ENCODE data around the gene SLC5A10. TPM values are rescaled to one million over a fixed set of nuclear protein-coding genes. Genes with fewer than 3 reads are reported as not detected.
"Not testable (repeated sequence)": the region's sequence is repeated elsewhere in the genome, so short reads cannot be mapped to it uniquely, and the experiment has no call there.

SLC5A10 gene
- 0.39 TPM for polyA plus RNA-seq (2012; ENCODE audit: insufficient read depth, insufficient read length)

DNA sequence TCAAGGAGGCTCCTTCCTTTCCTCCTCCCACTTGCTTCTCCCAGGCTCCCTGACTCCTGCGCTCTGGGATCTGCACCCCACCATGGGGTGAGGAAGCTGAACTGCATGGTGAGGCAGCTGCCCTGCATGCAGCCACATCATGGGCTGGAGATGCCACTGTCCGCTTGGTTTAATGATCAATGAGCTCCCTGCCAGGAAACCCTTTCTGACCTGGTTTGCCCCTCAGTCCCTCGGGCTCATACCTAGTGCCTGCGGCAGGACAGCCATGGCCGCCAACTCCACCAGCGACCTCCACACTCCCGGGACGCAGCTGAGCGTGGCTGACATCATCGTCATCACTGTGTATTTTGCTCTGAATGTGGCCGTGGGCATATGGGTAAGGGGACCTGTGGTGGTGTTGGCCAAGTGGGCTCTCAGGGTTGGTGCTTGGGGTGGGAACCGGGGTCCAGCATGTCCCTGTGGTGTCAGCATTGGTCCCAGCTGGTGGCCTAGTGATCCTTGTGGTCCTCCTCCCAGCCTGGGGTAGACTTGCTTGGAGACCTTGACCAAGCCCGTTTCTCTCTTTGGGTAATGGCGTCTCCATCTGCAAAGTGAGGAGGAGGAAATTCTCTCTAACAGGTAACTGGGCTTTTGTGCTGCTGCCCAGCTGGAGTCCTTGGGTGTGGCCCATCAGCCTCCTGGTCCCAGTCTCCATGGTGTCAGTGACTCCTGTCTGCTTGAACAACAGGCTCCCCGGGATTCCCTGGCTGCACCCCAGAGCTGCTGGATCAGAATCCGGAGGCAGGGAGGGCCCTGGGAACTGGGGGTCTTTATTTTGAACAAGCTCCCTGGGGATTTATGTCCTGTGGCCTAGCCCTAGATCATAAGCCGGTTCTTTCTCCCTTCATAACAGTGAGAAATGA, at the start of gene SLC5A10:
SLC5A10 (plus strand) TSS at position 225 of the 902 bp plus-strand sequence; CDS start at position 266, 41 bp downstream.
- no peak within 1 kb of the TSS for H3K4me3 ChIP-seq (ENCODE audit: low read length)
- DNase-seq (ENCODE audit: low read depth, low spot score): no peak

DNA sequence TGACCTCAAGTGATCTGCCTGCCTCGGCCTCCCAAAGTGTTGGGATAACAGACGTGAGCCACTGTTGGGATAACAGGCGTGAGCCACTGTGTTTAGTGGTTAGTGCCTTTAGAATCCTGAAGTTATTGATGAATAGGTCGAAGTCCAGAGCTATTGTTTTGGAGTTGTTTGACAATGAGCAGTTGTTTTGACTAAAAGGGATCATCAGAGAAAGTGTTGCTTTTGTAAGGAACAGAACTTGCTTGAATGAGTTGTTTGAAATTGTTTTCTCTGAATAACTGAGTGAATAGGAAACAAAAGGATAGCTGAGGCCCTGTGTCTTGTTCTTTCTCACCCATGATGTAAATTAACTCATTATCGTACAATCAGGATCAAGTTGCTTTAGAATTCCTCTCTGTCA, 47.5 kb upstream of the SLC5A10 start:
- DNase-seq (ENCODE audit: low read depth, low spot score): no peak
- no peak overlapping the region for H3K4me3 ChIP-seq (ENCODE audit: low read length)

DNA sequence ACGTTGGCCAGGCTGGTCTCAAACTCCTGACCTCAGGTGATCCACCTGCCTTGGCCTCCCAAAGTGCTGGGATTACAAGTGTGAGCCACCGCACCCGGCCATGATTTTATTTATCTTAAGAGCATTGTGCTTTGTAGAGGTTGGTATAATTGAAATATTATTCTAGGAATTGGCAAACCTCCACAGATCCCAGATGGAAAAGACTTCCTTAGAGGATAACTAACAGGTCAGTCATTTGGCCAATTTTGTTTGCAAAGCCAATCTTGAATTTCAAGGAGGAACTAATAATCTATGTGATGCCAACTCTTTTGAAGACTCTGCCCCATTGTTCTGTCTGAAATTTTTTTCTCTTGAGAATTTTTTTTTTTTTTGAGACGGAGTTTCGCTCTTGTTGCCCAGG, 46.7 kb upstream of the SLC5A10 start:
- DNase-seq (ENCODE audit: low read depth, low spot score): no peak
- no peak overlapping the region for H3K4me3 ChIP-seq (ENCODE audit: low read length)

DNA sequence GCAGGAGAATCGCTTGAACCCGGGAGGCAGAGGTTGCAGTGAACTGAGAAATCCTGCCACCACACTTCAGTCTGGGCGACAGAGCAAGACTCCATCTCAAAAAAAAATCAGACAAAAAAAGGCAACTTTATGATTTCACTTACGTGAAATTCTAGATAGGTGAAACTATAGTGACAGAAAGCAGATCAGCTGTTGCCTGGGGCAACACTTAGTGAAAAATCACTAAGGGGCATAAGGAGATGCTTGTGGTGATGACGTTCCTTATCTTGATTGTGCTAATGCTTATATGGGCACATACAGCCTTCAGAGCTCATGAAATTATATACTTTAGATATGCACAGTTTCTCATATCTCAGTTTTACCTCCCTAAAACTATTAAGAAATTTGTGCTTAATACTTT, 41.6 kb upstream of the SLC5A10 start:
- H3K4me3 ChIP-seq (ENCODE audit: low read length): no peak overlapping the region
- no peak for DNase-seq (ENCODE audit: low read depth, low spot score)

DNA sequence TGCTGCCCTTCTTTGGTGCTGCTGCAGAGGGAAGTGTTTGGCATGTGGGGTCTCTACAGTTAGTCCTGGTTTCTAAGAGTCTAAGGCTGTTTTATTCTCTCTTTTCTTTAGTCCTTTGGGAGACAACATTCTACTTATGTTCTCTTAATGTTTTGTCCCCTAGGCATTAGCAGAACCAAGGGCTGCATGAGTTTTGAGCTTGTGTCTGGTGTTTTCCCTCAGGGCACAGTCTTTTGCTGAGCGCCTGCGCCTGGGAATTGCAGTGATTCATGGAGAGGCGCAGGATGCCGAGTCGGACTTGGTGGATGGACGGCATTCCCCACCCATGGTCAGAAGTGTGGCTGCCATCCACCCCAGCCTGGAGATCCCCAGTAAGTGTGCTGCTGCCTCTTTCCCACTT, 41.1 kb upstream of the SLC5A10 start:
- no peak for DNase-seq (ENCODE audit: low read depth, low spot score)
- no peak overlapping the region for H3K4me3 ChIP-seq (ENCODE audit: low read length)

DNA sequence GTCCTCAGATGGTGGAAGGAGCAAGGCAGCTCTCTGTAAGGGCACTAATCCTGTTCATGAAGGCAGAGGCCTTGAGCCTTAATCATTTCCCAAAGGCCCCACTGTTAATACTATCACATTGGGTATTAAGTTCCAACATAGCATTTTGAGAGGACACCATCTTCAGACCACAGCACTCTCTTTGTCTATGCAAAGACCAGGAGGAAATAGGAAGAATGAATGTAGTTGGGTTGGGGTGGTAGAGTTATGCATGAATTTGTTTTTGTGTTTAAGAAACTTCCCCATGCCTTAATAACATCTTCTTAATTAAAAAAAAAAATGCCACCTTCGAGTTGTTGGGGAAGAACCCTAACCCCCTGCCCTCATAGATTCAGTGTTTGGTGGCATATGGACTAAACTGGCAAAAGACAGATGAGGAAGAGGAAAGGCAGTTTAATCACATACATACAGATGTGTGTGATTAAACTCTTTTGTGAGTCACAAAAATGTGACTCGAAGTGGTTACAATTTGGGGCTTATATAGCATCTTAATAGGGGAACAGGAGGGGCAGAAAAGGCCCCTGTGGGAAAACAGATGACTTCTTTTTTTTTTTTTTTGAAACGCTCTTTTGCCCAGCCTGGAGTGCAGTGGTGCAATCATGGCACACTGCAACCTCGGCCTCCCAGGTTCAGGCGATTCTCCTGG, 35.0 kb upstream of the SLC5A10 start:
- no peak for DNase-seq (ENCODE audit: low read depth, low spot score)
- H3K4me3 ChIP-seq (ENCODE audit: low read length): no peak overlapping the region

DNA sequence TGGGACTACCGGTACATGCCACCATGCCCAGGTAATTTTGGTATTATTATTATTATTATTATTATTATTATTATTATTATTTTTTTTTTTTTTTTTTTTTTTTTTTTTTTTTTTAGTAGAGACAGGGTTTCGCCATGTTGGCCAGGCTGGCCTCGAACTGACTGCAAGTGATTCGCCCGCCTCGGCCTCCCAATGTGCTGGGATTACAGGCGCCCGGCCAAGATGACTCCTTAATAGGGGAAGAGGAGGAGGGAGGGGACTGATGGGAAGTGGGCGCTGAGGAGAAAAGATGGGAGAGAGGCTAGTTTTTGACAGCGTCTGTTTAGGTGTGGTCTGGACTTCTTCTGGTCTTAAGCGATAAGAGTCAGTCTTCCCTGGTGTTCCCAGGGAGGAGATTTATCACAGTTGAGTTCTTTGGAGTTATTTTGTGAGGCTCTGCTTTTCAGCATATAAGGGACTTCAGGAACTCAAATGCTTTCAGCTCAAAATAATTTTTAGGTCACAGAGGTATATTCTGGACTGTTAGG, 34.4 kb upstream of the SLC5A10 start:
- no peak overlapping the region for H3K4me3 ChIP-seq (ENCODE audit: low read length)
- no peak for DNase-seq (ENCODE audit: low read depth, low spot score)

DNA sequence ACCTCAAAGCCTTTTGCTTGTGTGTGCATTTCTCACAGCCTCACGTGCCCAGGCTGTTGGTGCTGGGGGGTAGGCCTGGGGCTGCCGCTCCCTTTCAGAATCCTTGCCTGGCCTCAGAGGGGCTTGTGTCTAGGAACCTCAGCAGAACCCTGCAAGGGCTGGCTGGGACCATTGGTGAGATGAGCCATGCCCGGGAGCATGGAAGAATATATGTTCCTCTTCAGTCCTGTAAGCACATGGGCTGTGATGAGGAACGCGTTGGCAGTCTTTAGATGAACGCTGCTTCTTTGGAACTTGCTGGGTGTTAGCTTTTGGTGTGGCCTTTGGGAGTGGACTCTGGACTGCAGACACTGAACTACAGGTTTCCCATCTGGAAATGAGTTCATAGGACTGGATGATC, 32.0 kb upstream of the SLC5A10 start:
- no peak for DNase-seq (ENCODE audit: low read depth, low spot score)
- H3K4me3 ChIP-seq (ENCODE audit: low read length): no peak overlapping the region

DNA sequence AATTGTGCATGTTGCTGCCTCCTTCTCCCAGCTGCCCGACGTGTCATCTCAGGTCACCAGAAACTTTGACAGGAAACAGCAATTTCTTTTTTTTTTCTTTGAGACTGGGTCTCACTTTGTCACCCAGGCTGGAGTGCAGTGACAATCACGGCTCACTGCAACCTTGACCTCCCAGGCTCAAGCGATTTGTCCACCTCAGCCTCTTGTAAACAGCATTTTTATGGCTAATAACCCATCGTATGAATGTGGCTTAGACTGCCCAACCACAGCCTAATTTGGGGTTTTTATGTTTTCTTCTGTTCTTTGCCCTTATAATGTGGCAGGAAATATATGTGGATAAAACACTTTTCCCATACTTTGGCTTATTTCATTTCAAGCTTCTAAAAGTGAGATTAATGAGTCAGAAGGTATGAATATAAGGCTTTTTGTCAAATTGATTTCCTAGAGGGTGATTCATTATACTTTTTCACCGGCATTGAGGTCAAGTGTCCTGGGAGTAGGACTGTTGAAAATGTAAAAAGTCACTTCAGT, 31.0 kb upstream of the SLC5A10 start:
- no peak for DNase-seq (ENCODE audit: low read depth, low spot score)
- no peak overlapping the region for H3K4me3 ChIP-seq (ENCODE audit: low read length)

DNA sequence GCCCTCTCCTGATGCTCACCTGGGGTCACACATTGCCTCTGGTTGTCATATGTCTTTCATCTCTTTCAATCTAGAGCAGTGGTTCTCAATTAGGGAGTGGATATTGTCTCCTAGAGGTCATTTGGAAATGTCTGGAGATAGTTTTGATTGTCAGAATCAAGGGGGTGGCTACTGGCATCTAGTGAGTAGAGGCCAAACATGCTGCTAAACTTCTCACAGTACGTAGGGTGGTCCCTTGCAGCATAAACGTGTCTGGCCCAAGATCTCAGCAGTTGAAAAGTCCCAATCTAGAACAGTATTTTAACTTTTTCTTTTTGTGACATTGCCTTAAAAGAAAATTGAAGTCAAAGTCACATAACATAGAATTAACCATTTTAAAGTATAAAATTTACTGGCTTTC, 30.5 kb upstream of the SLC5A10 start:
- H3K4me3 ChIP-seq (ENCODE audit: low read length): no peak overlapping the region
- no peak for DNase-seq (ENCODE audit: low read depth, low spot score)

DNA sequence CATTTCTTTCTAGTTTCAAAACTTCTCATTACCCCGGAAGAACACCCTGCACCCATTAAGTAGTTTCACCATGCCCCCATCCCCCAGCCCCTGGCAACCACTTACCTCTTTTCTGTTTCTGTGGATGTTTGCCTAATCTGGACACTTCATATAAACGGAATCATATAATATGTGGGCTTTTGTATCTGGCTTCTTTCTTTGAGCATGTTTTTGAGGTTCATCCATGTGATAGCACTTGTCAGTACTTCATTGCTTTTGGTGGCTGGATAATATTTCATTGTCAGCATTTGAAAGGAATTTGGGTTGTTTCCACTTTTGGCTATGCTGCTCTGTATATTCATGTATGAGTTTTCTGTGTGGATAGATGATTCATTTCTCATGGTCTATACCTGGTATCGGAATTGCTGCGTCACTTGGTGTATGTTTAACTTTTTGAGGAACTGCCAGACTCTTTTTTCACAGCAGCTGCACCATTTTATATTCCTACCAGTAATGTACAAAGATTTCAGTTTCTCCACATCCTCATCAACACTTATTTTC, 30.0 kb upstream of the SLC5A10 start:
- H3K4me3 ChIP-seq (ENCODE audit: low read length): no peak overlapping the region

DNA sequence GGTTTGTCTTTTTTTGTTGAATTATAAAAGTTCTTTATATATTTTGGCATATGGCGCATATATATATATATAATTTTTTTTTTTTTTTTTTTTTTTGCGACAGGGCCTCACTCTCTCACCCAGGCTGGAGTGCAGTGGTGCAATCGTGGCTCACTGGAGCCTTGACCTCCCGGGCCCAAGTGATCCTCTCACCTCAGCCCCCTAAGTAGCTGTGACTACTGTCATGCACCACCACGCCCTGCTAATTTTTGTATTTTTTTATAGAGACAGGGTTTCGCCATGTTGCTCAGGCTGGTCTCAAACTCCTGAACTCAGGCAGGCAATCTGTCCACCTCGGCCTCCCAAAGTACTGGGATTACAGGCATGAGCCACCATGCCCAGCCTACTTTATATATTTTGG, 29.4 kb upstream of the SLC5A10 start:
- H3K4me3 ChIP-seq (ENCODE audit: low read length); DNase-seq (ENCODE audit: low read depth, low spot score): not testable (repeated sequence)

More for the DNA sequence above, 30.0 kb upstream of the SLC5A10 start:
- DNase-seq (ENCODE audit: low read depth, low spot score): no peak

DNA sequence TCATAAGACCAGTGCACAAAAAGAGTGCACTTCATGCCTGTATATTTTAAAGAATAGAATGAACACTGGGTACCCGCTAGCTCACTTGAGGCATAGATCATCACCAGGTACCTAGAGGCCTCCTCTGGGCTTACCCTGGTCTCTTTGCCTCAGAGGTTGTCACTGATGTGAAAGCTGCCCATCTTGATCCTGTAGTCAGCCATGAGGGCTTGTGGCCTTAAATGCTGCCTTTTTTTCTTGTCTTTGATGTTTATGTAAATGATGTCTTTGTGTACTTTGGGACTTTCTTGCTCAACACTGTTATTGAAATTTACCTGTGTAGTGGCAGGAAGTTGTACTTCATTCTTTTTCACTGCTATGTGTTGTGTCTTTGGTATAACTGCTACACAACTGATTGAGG, 26.8 kb upstream of the SLC5A10 start:
- H3K4me3 ChIP-seq (ENCODE audit: low read length): no peak overlapping the region
- peak; percentile 17 for DNase-seq (ENCODE audit: low read depth, low spot score)

DNA sequence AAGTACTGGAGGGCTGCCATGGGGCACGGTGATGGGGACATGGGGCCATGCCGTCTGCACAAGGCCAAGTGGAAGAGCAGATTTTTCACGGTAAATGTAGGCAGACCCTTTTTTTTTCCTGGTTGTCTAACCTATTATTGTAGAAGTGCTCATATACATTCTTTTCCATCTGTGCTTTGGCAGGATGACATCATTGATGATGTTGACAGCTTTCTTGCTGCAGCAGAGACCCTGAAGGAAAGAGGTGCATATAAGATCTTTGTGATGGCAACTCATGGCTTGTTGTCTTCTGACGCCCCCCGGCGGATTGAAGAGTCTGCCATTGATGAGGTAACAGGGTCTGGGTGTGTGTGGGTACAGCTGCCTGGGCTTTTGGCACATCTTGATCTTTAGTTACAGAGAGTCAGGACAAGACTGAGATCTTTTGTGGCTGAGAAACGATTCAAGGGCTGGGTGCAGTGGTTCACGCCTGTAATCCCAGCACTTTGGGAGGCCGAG, 23.3 kb upstream of the SLC5A10 start:
- H3K4me3 ChIP-seq (ENCODE audit: low read length): no peak overlapping the region
- peak; percentile 29 for DNase-seq (ENCODE audit: low read depth, low spot score)

DNA sequence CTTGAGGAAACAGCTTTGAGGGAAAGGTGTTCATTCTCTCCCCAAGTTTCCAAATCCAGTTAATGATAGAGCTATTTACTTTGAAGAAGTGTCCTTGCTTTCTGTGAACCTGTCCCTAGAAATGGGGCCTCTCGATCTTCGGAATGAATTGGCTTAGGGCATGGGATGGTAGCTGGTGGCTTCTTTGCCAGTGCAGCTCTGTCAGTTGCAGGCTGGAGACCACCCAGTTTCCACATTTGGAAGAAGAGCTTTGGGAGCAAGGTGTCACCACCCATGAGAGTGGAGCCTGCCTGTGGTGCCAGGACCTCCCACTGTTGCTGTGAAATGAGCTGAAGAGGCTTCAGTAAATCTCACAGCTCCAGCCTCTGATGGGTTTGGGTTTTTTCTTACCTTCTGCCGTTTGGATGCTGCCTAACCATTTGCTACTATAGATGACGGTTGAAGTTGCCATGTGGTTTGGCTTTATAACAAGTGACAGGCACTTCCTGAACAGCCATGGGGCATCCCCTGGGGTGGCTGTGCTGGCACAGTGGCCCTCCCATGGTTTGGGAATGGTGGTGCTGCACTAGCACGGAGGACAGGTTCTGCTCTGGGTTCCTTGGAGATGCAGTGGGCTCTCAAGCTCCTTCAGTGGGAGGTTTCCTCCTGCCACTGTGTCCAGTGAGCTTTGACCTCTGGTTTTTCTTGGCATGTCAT, 19.5 kb upstream of the SLC5A10 start:
- no peak for DNase-seq (ENCODE audit: low read depth, low spot score)
- H3K4me3 ChIP-seq (ENCODE audit: low read length): no peak overlapping the region

DNA sequence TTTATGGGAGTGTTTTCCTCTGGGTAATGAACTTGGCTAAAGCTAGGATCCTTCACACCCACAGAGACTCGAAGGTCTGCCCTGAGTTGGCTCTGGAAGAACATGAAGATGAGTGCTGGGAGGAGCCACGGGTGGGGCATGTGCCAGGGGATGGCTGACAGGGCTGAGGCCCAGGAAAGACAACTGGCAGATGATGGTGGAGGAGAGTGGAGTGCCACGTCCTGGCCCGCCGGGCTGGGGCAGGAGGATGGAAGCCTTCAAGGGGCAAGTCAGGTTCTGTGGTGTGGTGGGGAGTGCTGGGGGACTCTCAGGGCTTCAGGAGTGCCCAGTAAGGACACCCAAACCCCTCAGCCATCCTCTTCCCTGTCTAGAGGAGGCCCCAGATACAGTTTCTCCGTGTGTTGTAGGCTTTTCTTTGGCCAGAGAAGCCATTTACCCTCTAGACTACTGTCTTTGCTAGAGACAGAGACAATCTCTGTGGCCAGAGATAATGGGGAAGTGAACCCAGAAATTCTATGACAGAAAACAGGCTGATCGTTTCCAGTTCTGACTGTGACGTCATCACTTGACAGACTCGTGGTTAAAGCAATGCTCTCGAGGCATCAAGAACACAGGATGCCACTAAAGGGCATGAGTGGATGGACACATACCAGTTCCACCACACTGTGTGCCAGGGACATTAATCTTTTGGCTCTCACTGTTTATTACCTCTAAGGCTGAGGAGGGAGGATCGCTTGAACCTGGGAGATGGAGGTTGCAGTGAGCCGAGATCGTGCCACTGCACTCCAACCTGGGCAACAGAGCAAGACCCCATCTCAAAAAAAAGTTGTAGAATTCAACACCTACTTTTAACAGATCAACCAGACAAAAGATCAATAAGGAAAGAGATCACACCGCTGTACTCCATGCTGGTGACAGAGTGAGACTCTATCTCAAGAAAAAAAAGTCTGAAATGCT, 18.6 kb upstream of the SLC5A10 start:
- no peak overlapping the region for H3K4me3 ChIP-seq (ENCODE audit: low read length)
- no peak for DNase-seq (ENCODE audit: low read depth, low spot score)

DNA sequence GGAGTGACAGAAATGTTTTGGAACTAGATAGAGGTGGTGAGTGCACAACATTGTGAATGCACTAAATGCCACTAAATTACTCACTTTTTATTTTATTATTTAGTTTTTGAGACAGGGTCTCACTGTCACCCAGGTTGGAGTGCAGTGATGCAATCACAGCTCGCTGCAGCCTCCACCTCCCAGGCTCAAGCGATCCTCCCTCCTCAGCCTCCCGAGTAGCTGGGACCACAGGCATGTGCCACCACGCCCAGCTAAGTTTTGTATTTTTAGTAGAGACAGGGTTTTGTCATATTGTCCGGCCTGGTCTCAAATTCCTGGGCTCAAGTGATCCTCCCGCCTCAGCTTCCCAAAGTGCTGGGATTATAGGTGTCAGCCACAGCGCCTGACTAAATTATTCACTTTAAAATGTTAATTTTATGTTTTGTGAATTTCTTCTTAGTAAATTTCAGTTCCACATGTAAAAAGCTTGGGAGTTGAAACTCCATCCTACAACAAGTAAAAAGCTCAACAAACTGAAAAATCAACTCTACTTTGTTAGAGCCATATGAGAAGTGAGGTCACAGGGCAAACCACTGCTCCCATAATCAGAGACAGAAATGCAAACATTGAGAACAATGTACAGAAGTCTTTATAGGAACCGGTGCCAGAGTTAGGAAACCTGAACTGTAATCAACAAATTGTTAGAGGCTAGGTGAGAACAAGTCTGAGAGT, 13.8 kb upstream of the SLC5A10 start:
- H3K4me3 ChIP-seq (ENCODE audit: low read length): no peak overlapping the region
- DNase-seq (ENCODE audit: low read depth, low spot score): no peak
